NCI-H446 treated with DMSO at 0.1 percent for 48 hours (cell line): ENCODE data around the gene UNC13C.

Experiments used
- DNase-seq: peaks from one replicate; lab custom pipeline; 2025; lab: John Stamatoyannopoulos, UW

The UNC13C gene

DNA sequence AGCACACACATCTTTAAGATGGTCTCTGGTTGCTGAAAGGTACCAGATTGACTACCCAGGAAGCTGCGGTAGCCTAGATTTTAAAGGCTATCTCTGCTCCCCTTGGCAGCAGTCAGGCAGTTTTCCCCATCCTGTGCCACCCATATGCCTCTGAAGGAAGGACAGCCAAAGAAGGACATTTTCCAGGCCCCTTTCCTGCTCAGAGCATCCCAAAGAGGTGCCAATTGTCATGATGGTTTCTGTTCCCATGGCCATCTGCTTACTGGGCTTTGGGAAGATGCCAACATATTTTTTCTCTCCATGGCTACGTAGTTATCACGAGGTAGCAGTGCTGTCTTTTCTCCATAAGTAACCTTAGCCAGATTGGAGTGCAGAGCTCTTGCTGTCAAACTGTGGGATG lies 39.7 kb downstream of the UNC13C start:
- peak; percentile 93 for DNase-seq

- no peak for DNase-seq
Observed at GRCh38 chr15:54026258-54026657, 48.0 kb downstream of the UNC13C start.

GRCh38 chr15:54026891-54027290 lies 48.6 kb downstream of the UNC13C start:
- no peak for DNase-seq

DNA sequence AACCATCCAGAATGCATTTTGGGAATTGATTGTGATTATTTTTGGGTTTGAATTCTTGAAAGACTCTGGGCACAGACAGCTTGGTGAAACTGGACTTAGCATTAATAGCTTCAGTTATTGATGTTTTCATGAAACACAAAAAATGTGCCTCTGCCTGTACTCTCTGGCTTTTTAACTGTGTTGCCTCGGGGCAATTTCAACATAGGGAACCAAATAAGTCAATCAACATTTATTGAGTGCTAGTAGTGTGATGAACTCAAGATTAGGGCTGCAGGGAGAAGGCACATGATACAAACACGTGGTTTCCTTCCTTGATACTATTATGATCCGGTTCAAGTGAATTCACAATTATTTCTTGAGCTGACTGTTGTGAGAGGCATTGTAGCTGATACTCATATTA lies 50.8 kb downstream of the UNC13C start:
- no peak for DNase-seq

- DNase-seq: no peak
Observed at GRCh38 chr15:54032066-54032465, 53.8 kb downstream of the UNC13C start.

DNA sequence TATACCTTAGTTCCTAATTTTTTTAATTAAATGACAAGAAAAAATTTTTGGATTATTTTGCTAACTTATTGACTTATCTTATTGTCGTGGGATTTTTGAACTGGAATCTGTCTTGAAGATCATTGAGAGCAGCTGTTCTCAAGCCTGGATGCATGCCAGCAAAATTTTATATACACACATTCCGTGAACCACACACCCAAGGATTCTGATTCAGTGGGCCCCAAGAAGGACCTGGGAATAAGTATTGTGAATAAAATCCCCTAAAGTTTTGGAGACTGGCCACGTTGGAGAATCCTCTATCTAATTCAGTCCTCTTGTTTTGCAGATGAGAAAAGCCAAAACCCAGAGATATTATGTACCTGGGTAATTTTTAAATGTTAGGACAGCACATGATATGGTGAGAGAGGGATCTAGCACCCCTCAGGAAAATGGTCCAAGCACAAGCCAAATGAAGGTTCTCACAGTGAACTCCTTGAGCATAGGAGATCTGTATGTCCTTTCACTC lies 55.2 kb downstream of the UNC13C start:
- no peak for DNase-seq

DNA sequence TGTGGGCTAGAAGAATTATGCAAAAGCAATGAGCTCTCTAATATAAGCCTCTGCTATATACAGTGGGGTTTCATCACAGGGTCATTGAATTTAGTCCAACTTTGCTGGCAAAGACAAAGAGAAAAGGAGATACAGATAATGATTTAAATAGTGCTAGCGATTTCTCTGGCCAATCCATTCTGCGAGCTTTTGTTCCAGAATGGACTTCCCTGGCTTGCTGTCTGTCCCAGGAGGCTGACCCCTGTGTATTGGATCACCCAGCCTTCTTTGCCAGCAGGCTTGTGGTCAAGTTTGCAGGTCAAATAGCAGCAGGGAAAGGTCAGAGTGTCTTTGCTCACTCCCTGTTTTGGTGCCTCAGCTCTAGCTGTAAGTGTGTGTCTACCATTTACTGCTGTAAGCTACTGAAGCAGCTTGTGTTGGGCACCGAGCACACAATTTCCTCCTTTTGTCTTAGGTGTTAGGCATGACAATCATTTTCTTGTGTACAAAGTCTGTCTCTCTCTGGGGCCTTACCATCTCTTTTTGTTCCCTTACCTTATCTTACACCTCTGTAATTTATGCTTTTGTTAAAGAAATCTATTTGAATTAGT lies 55.7 kb downstream of the UNC13C start:
- no peak for DNase-seq

- DNase-seq: no peak
Observed at GRCh38 chr15:54035616-54036015, 57.4 kb downstream of the UNC13C start.

- DNase-seq: no peak
Observed at GRCh38 chr15:54045397-54045796, 67.2 kb downstream of the UNC13C start.

DNA sequence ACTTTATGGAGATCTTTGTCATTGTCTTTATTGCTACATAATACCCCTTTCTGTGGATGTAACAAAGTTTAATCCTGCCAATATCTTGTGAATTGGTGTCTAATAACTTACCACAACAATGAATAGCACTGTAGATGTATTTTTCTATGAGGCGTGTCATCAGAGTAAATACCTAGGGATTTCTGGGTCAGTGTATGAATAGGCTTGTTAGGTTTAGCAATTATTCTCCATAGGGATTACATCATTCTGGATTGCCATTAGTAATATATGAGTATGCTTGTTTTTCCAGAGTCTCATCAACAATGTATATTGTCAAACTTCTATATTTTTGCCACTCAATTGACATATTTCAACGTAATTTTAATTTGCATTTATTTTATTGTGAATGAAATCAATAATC lies 67.9 kb downstream of the UNC13C start:
- no peak for DNase-seq

DNA sequence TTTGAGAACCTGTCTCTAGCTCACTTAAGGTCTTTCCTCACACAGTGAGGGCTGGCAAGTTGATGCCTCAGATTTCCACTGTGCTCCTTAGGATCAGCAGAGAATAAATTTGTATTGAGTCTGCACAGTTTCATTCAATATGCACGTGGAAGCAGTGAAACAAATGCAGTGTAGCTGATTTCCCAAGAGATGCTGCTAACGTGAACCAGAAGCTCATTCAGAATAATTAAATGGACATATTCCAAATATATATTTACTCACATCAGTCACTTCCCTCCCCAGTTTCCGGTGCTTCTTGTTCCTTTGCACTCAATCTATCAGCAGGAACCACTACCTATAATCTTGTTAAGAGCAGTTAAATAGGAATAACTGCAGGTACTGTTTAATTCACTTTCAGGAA lies 86.1 kb downstream of the UNC13C start:
- no peak for DNase-seq

DNA sequence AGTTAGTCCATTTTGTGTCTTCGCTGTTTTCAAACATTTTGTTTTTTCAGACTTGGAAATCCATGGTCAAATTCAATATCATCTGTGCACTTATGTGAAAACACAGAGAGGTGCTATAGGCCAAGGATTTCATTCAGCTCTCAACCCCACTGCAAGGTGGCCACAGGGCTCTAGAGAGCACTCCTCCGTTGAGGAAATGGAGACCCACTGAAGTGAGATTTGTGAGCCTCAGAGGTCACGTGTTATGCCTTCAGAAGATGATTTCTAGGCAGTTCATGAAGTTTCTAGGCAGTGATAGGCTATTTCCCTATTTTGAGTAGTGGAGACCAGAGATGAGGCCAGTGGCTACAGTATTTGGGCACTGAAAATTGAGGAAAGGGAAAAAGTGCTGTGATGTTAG lies 88.2 kb downstream of the UNC13C start:
- DNase-seq: no peak

DNA sequence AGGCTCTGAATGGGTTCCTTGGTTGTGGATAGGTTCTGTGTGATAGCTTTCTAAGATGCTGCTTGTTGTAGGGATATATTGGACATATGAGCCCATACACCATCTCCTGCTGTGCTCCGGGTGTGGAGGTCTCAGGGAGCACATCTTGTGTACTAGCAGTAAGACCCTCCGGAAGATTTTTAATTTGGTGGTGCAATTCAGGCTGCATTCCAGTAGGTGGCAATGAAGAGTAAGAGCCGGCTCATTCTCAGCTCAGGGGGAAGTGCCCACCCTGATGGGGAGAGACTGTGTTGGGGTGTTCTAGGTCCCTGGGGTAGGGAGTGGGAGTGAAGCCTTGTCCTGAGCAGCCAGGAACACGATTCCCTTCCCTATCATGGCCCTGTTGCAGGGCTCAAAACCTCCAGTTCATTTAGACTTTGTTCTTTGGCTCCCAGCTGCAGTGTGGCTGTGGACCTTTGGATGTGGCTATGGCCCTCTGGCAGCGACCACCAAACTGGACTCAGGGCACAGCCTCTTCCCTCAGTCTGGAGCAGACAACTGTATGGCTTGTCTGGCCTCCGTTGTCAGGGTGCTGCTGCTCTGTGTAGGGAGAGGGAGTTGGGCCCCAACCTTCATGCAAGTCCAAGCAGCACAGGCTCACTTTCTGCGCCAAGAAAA lies 104.7 kb downstream of the UNC13C start:
- DNase-seq: no peak

GRCh38 chr15:54083501-54083900 lies 105.3 kb downstream of the UNC13C start:
- no peak for DNase-seq

DNA sequence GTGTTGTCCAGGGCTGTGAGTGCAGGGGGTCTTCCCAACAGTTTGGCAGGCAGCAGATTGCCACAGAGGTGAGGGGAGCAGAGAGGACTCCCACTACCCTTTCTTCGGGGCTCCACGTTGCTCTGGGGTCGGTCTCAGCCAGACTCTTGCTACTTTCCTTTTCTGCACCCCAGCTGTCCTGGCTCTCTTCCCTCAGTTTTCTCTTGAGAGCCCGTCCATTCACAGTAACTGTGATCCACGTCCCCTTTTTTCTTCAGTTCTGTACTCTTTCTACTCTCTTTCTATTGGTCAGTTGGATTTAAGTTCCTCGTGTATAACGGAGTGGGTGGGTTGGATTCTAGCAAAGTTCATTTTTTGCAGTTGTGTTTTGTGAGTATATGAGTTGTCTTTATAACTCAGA lies 105.8 kb downstream of the UNC13C start:
- no peak for DNase-seq

DNA sequence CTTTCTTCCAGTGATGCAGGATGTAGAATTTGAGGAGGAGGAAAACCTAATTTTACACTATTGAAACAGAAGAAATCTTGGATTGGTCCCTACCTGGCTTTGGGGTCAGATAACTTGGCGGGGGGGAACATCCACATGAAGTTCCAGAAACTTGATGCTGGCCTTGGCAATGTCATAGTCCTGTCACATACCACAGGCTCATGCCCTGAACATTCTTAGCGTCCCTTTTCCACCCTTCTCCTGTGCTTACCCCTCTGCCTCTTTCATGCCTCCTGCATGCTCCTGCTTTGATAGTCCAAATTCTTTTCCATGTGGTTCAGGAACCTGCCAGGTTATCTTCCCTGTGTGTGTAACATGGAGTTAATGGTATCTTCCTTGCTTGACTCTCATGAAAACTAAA lies 110.6 kb downstream of the UNC13C start:
- DNase-seq: no peak

DNA sequence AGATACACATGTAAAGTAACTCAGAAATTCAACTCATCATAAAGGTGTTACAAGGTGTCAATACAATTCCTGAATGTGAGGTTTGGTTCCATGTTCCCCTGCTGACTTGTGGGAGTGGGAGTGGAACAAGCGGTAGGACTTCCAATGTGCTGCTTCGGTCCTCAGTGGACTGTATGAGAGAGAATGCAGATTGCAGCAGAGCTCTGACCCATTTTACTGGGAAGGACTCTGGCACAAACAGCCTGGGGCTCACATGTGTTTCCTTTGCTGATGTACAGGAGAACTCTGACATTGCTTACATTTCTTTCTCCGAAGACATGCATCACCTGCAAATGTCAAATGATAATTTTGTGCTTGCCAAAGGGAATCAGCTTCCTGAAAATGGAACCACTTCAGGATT lies 111.5 kb downstream of the UNC13C start:
- DNase-seq: no peak

GRCh38 chr15:54091651-54092050 lies 113.4 kb downstream of the UNC13C start:
- DNase-seq: no peak

GRCh38 chr15:54094661-54095060 lies 116.4 kb downstream of the UNC13C start:
- no peak for DNase-seq

DNA sequence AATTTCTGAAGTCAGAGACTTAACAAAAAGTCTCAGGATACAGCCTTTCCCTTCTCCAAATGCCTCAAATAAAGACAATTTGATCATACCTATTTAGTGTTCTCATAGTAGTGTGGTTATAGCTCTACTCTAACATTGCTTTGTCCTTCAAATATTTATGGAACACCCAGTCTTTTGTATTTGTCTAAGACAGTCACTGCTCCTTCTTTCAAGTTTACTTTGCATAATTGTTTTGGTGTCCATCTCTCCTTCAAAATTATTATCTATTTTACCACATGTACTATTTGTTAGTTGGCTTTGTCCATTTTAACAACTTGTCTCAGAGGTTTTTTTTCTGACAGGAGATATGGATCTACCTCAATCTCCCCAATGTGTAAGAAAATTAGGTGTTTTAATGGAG lies 118.8 kb downstream of the UNC13C start:
- DNase-seq: no peak

DNA sequence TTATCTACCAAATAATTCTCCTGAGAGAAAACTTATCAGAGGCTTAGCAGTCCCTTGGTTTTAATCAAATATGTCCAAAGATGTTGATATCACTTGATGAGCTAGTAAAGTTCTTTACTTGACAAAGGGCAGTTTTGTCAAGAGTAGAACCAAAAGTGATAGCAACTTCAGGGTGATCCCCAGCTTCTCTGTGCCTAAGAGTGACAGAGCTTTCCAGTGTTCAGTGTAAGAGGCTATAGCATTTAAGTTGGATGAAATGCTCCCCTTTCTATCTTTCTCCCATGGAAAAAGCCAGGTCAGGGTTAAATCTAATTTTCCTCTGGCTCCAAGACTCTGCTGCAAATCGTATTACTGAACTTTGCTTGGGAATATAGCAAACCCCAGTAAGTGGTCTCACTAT lies 120.8 kb downstream of the UNC13C start:
- no peak for DNase-seq

GRCh38 chr15:54101664-54102270 lies 123.5 kb downstream of the UNC13C start:
- DNase-seq: no peak

GRCh38 chr15:54102704-54103103 lies 124.5 kb downstream of the UNC13C start:
- DNase-seq: no peak

DNA sequence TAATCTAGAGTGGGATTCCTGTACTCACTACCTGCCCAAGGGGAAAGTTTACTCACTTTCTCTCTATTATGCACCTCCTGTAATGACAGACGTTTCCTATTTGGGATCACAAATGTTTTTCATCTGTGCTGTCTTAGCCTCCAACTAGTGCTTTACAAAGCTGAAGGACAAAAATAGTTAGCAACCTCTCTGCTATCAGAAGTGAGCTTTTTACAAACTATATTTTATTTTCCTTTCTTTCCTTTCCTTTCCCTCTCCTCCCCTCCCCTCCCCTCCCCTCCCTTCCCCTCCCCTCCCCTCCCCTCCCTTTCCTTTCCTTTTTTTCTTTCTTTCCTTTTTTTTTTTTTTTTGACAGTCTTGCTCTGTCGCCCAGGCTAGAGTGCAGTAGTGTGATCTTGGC lies 130.8 kb downstream of the UNC13C start:
- no peak for DNase-seq
